GM18505 (cell line): ENCODE results near the gene SOD2.
"Not testable (repeated sequence)": the region's sequence is repeated elsewhere in the genome, so short reads cannot be mapped to it uniquely, and the experiment has no call there.

Source experiments
- ATAC-seq: cut with Tn5 transposase; IDR thresholded peaks from one replicate; pipeline ENCODE4 v1.9.1; 2021; ENCODE audit not compliant: unreplicated experiment
- POLR2A ChIP-seq: IDR thresholded peaks from 4 replicates; pipeline ENCODE4 v1.6.1; 2011; ENCODE audit warnings: borderline replicate concordance; ENCODE audit not compliant: insufficient read depth, insufficient read length; ENCODE audit errors: extremely low read depth

The SOD2 gene

GRCh38 chr6:159724778-159725177, 31.7 kb upstream of the SOD2 start:
- ATAC-seq: no peak
- no peak for TF ChIP-seq POLR2A

DNA sequence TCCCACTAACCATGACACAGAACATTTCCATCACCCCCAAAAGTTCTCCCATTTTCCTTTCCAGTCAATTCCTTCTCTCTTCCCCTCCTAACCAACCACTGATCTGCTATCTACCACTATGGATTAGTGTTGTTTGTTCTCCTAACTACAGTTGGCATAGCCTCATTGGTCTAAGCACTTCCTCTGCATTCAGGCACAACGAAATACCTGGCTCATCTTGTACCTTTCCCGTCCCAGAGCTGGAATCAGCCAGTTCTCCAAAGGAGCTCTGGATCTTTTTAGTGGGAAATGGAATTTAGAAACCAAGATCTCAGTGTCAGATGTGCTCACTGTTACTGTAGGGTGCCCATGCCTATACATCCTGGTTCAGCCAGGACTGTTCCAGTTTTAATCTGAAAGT, 30.2 kb upstream of the SOD2 start:
- TF ChIP-seq POLR2A: no peak
- no peak for ATAC-seq

- no peak for ATAC-seq
- no peak for TF ChIP-seq POLR2A
These were observed 29.6 kb upstream of the SOD2 start for GRCh38 chr6:159722655-159723054.

DNA sequence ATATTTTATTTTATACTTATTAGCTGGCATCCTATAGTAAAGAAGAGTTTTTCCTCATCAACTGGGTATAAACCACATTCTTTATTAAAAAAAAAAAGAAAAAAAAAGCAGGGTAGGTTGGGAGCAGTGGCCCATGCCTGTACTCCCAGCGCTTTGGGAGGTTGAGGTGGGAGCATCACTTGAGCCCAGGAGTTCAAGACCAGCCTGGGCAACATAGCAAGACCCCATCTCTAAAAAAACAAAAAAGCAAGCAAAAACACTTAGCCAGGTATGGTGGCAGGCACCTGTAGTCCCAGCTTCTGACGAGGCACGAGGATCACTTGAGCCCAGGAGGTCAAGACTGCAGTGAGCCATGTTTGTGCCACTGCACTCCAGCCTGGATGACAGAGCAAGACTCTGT, 28.9 kb upstream of the SOD2 start:
- ATAC-seq: not testable (repeated sequence)

DNA sequence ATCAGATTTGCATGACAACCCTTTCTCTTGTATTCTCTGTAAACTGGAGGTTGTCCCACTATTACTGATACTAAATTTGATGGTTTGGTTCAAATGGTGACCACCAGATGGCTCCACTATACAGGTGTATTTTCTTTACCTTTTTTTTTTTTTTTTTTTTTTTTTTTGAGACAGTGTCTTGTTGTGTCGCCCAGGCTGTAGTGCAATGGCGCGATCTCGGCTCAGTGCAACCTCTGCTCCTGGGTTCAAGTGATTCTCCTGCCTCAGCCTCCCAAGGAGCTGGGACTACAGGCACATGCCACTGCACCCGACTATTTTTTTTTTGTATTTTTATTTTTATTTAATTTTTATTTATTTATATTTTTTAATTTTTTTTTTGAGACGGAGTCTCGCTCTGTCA, 27.7 kb upstream of the SOD2 start:
- ATAC-seq: no peak
- no peak for TF ChIP-seq POLR2A

DNA sequence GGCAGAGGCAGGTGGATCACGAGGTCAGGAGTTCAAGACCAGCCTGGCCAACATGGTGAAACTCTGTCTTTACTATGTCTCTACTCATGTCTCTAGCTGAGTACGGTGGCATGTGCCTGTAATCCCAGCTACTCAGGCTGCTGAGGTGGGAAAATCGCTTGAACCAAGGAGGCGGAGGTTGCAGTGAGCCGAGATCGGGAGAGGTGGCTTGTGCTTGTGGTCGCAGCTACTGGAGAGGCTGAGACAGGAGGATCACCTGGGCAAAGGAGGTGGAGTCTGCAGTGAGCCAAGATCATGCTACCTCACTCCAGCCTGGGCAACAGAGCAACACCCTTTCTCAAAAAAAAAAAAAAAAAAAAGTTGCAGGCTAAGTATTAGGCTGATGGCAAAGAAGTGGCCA, 26.2 kb upstream of the SOD2 start:
- ATAC-seq: no peak
- no peak for TF ChIP-seq POLR2A

DNA sequence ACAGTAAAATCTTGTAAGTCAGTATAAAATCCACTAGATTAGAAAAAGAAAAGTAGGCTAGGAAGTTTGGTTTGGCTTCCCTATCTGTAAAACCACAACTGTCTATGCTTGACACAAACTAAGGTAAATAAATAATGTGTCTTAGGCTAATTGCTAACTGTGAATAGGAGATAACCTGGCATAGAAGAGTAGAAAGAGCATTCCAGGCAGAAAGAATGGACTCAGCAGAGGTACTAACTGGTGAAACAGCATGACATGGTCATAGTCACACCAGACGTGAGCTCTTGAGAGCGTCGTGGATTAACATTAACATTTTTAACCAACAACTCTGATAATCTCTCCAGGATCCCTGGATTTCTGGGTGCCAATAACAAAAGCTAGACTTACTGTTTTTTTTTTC, 25.6 kb upstream of the SOD2 start:
- no peak for ATAC-seq

GRCh38 chr6:159716247-159717096, 23.4 kb upstream of the SOD2 start:
- ATAC-seq: no peak
- TF ChIP-seq POLR2A: no peak

More for the DNA sequence above, 25.6 kb upstream of the SOD2 start:
- TF ChIP-seq POLR2A: no peak

- TF ChIP-seq POLR2A: no peak
- ATAC-seq: no peak
These were observed 22.6 kb upstream of the SOD2 start for GRCh38 chr6:159715605-159716004.

- TF ChIP-seq POLR2A: no peak
- no peak for ATAC-seq
These were observed 22.1 kb upstream of the SOD2 start for GRCh38 chr6:159715166-159715565.

DNA sequence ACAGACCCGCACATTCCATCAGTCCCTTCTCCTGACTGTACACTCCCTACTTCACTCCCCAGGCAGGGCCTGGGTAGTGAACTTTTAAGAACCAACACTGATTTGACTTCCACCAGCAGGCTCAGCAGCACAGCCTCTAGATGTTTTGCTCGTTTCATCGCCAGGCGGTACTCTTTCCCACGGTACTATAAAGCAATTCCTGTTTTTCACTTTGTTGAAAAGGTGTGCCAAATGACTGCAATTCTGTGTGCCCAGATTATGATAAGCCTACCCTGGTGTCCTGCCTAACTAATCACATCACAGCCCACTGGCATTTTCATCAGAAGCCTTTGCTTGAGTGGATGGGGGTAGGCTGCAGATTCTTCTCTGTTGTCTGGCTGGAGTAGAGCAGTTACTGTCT, 21.4 kb upstream of the SOD2 start:
- no peak for ATAC-seq
- TF ChIP-seq POLR2A: no peak

GRCh38 chr6:159713984-159714383, 20.9 kb upstream of the SOD2 start:
- no peak for ATAC-seq
- TF ChIP-seq POLR2A: no peak

DNA sequence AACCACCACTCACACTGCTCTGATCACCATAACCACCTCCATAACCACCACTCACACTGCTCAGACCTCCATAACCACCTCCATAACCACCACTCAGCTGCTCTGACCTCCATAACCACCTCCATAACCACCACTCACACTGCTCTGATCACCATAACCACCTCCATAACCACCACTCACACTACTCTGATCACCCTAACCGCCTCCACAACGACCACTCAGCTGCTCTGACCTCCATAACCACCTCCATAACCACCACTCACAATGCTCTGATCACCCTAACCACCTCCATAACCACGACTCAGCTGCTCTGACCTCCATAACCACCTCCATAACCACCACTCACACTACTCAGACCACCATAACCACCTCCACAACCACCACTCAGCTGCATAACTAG, 19.3 kb upstream of the SOD2 start:
- not testable (repeated sequence) for ATAC-seq

DNA sequence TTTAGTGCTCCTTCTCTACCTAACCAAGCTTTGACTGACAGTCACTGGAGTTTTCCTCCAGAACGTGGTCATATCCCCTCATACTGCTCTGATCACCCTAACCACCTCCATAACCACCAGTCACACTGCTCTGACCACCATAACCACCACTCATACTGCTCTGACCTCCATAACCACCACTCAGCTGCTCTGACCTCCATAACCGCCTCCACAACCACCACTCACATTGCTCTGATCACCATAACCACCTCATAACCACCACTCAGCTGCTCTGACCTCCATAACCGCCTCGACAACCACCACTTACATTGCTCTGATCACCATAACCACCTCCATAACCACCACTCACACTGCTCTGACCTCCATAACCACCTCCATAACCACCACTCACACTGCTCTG, 17.6 kb upstream of the SOD2 start:
- ATAC-seq: not testable (repeated sequence)

DNA sequence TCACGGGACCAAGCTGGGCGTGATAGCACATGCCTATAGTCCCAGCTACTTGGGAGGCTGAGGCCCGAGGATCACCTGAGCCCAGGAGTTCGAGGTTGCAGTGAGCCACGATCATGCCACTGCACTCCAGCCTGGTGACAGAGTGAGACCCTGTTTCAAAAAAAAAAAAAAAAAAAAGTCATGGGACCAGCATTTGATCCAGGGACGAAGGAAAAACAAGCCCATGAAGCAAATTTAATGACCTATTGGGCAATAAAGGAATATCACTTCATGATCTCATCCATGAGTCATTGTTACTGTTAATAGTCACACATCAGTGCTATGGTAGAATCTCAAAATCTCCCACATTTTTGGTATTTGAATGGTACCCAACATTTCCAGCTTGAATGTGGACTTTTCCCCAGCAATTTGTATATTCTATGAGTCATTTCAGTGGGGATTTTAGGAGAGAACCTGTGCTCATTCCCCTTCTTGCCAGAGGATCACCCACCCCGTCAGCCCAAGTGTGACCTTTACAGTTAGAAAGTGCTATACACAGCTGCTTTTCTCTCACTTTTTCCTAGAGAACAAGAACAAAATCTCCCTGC, 8.5 kb upstream of the SOD2 start:
- TF ChIP-seq POLR2A: no peak
- no peak for ATAC-seq
